Mesenchymal stem cell (in vitro differentiated cells and primary cell): ENCODE measurements around the gene TTR.

Experiments
- DNase-seq: peaks from one replicate; pipeline ENCODE4 v3.0.0-alpha.2; 2013
- H2AFZ ChIP-seq: one replicate; pipeline ENCODE4 v1.6.1; 2013; ENCODE audit warnings: low read depth, mild to moderate bottlenecking, control low read depth, inconsistent platforms, low read length, moderate library complexity
- H2AK5ac ChIP-seq: 2 replicates; pipeline ENCODE4 v1.6.1; 2013; ENCODE audit warnings: low read length, moderate library complexity, mild to moderate bottlenecking, inconsistent platforms; ENCODE audit not compliant: severe bottlenecking
- H2BK120ac ChIP-seq: one replicate; pipeline ENCODE4 v1.6.1; 2013; ENCODE audit warnings: low read depth, mild to moderate bottlenecking, inconsistent platforms, low read length, moderate library complexity
- H2BK12ac ChIP-seq, 2 experiments: one replicate each; pipeline ENCODE4 v1.6.1; 2013; ENCODE audit warnings: inconsistent platforms in 2 of 2, low read length in 2 of 2, mild to moderate bottlenecking in 2 of 2, moderate library complexity in 2 of 2, control low read depth in 1 of 2
- H2BK15ac ChIP-seq: one replicate; pipeline ENCODE4 v1.6.1; 2013; ENCODE audit warnings: mild to moderate bottlenecking, low read depth, inconsistent platforms; ENCODE audit not compliant: poor library complexity, severe bottlenecking
- H2BK5ac ChIP-seq: 2 replicates; pipeline ENCODE4 v1.6.1; 2013; ENCODE audit warnings: low read depth, mild to moderate bottlenecking, low read length, control low read depth, inconsistent platforms; ENCODE audit not compliant: poor library complexity, severe bottlenecking
- H3K14ac ChIP-seq, 2 experiments: one replicate each; pipeline ENCODE4 v1.6.1; 2013; ENCODE audit warnings: inconsistent platforms in 2 of 2, low read length in 2 of 2, control low read depth in 1 of 2, mild to moderate bottlenecking in 1 of 2, moderate library complexity in 1 of 2
- H3K18ac ChIP-seq, 2 experiments: one replicate each; pipeline ENCODE4 v1.6.1; 2013; ENCODE audit warnings: inconsistent platforms in 2 of 2, low read length in 2 of 2, control low read depth in 1 of 2, low read depth in 1 of 2, mild to moderate bottlenecking in 1 of 2
- H3K23ac ChIP-seq, 2 experiments: one replicate each; pipeline ENCODE4 v1.6.1; 2013; ENCODE audit warnings: inconsistent platforms in 2 of 2, low read length in 2 of 2, mild to moderate bottlenecking in 2 of 2, moderate library complexity in 2 of 2, control low read depth in 1 of 2
- H3K27ac ChIP-seq: 2 replicates; pipeline ENCODE4 v1.5.1; 2013; ENCODE audit warnings: mild to moderate bottlenecking, moderate library complexity, low read length, control low read depth, inconsistent platforms; ENCODE audit not compliant: poor library complexity, severe bottlenecking
- H3K27me3 ChIP-seq, 2 experiments: 2 replicates each; pipeline versions ENCODE4 v1.6.1 to v1.7.0; 2013; ENCODE audit warnings: low read length in 2 of 2, mild to moderate bottlenecking in 2 of 2, moderate library complexity in 2 of 2, control low read depth in 1 of 2, inconsistent platforms in 1 of 2; ENCODE audit not compliant: control insufficient read depth in 1 of 2, insufficient read depth in 1 of 2
- H3K36me3 ChIP-seq, 2 experiments: 2 replicates each; pipeline versions ENCODE4 v1.6.1 to v1.7.0; 2013; ENCODE audit warnings: low read length in 2 of 2, control low read depth in 1 of 2, inconsistent platforms in 1 of 2, low read depth in 1 of 2, mild to moderate bottlenecking in 1 of 2; ENCODE audit not compliant: insufficient read depth in 2 of 2, control insufficient read depth in 1 of 2
- H3K4ac ChIP-seq, 2 experiments: one replicate each; pipeline ENCODE4 v1.6.1; 2013; ENCODE audit warnings: inconsistent platforms in 2 of 2, low read length in 2 of 2, mild to moderate bottlenecking in 2 of 2, moderate library complexity in 2 of 2, control low read depth in 1 of 2, low read depth in 1 of 2
- H3K4me1 ChIP-seq: 2 replicates; pipeline ENCODE4 v1.6.1; 2013; ENCODE audit warnings: low read depth, low read length, control low read depth; ENCODE audit not compliant: control insufficient read depth, insufficient read depth
- H3K4me2 ChIP-seq: 2 replicates; pipeline ENCODE4 v1.6.1; 2013; ENCODE audit warnings: low read length, mild to moderate bottlenecking, inconsistent platforms; ENCODE audit not compliant: poor library complexity, severe bottlenecking
- H3K4me3 ChIP-seq, 2 experiments: 2 replicates each; pipeline versions ENCODE4 v1.5.1 to v1.7.0; 2013; ENCODE audit warnings: low read length in 2 of 2, mild to moderate bottlenecking in 2 of 2, control low read depth in 1 of 2, low read depth in 1 of 2; ENCODE audit not compliant: insufficient read depth in 1 of 2
- H3K79me1 ChIP-seq: replicated peaks from 2 replicates; pipeline ENCODE4 v1.6.1; 2013; ENCODE audit warnings: mild to moderate bottlenecking, control low read depth, low read length, inconsistent platforms; ENCODE audit not compliant: poor library complexity, severe bottlenecking
- H3K9ac ChIP-seq: 2 replicates; pipeline ENCODE4 v1.7.0; 2013; ENCODE audit warnings: mild to moderate bottlenecking, low read length, moderate library complexity
- H3K9me3 ChIP-seq: 2 replicates; pipeline ENCODE4 v1.7.0; 2013; ENCODE audit warnings: mild to moderate bottlenecking, low read length; ENCODE audit not compliant: control insufficient read depth
- H4K8ac ChIP-seq: one replicate; pipeline ENCODE4 v1.6.1; 2013; ENCODE audit warnings: inconsistent platforms, mild to moderate bottlenecking, low read length, moderate library complexity
- H4K91ac ChIP-seq: one replicate; pipeline ENCODE4 v1.6.1; 2013; ENCODE audit warnings: mild to moderate bottlenecking, low read length, inconsistent platforms
- WGBS: methylation state at CpG from one replicate; pipeline ENCODE4 v1.1.7; 2013; ENCODE audit warnings: mixed read lengths; 5-methylcytosine and 5-hydroxymethylcytosine counted together

The TTR gene

DNA sequence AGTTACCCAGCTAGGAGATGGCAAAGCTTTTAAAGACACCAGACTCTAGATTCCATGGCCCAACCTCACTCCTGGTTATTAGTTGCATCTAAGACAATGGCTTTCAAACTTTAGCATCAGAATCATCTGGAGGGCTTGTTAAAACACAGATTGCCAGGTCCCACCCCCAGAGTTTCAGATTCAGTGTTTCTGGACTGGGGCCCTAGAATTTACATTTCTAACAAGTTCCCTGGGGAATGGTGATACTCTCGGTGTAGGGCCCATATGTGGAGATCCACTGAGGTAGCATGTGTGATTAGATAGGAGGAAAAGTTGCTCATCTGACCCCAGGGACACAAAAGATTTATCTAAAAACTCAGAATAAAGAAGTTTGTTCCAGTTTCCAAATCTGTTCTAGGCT is 14.5 kb upstream of the TTR start:
- WGBS: 100% methylated on average over 1 of the region's 1 CpG
- H4K8ac ChIP-seq: no peak overlapping the region
- H3K4ac ChIP-seq: no peak overlapping the region
- H3K4me2 ChIP-seq: no peak overlapping the region
- H2BK15ac ChIP-seq: no peak overlapping the region
- no peaks in the 10 kb centered on the region for H3K9me3 ChIP-seq
- H3K9ac ChIP-seq: no peak overlapping the region
- no peak overlapping the region for H2BK120ac ChIP-seq
- no peak overlapping the region for H3K23ac ChIP-seq
- H3K27ac ChIP-seq: no peak overlapping the region
- H3K4me1 ChIP-seq: peaks cover 3% of the 10 kb centered on the region
- H2AK5ac ChIP-seq: no peak overlapping the region
- H3K4me3 ChIP-seq: no peak overlapping the region
- H2BK5ac ChIP-seq: no peak overlapping the region
- no peak overlapping the region for H3K14ac ChIP-seq
- no peaks in the 10 kb centered on the region for H3K79me1 ChIP-seq
- H2BK12ac ChIP-seq: no peak overlapping the region
- H2AFZ ChIP-seq: no peak overlapping the region
- no peaks in the 10 kb centered on the region for H3K36me3 ChIP-seq
- DNase-seq: no peak
- H3K18ac ChIP-seq: no peak overlapping the region
- no peak overlapping the region for H4K91ac ChIP-seq
- no peaks in the 10 kb centered on the region for H3K27me3 ChIP-seq

DNA sequence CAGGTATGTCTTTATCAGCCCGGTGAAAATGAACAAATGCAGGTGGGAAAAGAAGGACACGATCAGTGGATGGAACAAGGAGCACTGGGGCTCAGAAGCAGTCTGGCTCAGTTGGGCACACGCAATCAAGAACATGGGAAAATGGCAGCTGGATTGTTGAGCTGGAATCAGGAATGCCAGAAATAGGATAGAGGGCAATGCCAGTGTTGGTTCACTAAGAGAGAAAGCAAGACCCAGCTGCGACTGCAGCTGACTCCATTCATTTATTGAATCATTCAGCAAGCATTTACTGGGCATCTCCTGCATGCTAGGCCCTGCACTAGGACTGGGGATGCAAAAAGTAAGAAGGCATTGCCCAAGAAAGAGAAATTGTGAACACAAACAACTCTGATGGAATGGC is 13.6 kb upstream of the TTR start:
- no peak overlapping the region for H2BK15ac ChIP-seq
- H2AFZ ChIP-seq: no peak overlapping the region
- no peak overlapping the region for H4K91ac ChIP-seq
- H3K4me1 ChIP-seq: peaks cover 3% of the 10 kb centered on the region
- 95% methylated on average over 3 of the region's 4 CpGs for WGBS
- no peak overlapping the region for H2BK5ac ChIP-seq
- no peaks in the 10 kb centered on the region for H3K27me3 ChIP-seq
- no peak overlapping the region for H3K4ac ChIP-seq
- no peak overlapping the region for H3K27ac ChIP-seq
- no peak overlapping the region for H4K8ac ChIP-seq
- H3K14ac ChIP-seq: no peak overlapping the region
- no peaks in the 10 kb centered on the region for H3K9me3 ChIP-seq
- no peak overlapping the region for H3K23ac ChIP-seq
- no peaks in the 10 kb centered on the region for H3K36me3 ChIP-seq
- no peak overlapping the region for H3K18ac ChIP-seq
- H2AK5ac ChIP-seq: no peak overlapping the region
- no peak overlapping the region for H3K9ac ChIP-seq
- no peaks in the 10 kb centered on the region for H3K79me1 ChIP-seq
- no peak overlapping the region for H3K4me2 ChIP-seq
- no peak overlapping the region for H2BK120ac ChIP-seq
- DNase-seq: no peak
- no peak overlapping the region for H2BK12ac ChIP-seq
- no peak overlapping the region for H3K4me3 ChIP-seq

DNA sequence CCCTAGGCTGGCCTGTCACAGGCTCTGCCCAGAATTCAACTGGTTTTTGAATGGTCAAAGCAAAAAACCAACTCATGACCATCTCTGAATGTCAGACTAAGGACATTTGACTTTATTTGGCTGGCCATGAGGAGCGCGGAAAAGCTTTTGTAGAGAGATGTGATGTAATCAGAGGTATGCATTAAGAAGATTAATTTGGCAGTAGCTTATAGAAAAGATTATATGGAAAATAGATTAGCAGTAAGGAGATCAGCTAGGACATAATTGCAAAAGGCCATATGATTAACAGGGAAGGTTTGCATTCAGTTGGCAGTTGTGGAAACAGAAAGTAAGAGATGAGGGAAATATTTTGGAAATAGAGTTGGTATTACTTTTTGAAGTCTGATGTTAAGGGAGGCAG is 12.3 kb upstream of the TTR start:
- H3K4ac ChIP-seq: no peak overlapping the region
- no peak overlapping the region for H2BK12ac ChIP-seq
- no peaks in the 10 kb centered on the region for H3K36me3 ChIP-seq
- 98% methylated on average over 2 of the region's 2 CpGs for WGBS
- H3K9ac ChIP-seq: no peak overlapping the region
- H2BK15ac ChIP-seq: no peak overlapping the region
- H3K27ac ChIP-seq: no peak overlapping the region
- DNase-seq: no peak
- H2AK5ac ChIP-seq: no peak overlapping the region
- H3K18ac ChIP-seq: no peak overlapping the region
- no peak overlapping the region for H3K23ac ChIP-seq
- no peaks in the 10 kb centered on the region for H3K79me1 ChIP-seq
- no peak overlapping the region for H4K91ac ChIP-seq
- H3K9me3 ChIP-seq: no peaks in the 10 kb centered on the region
- H2BK5ac ChIP-seq: no peak overlapping the region
- H3K4me3 ChIP-seq: no peak overlapping the region
- H3K4me1 ChIP-seq: peaks cover 3% of the 10 kb centered on the region
- H3K14ac ChIP-seq: no peak overlapping the region
- H3K4me2 ChIP-seq: no peak overlapping the region
- no peaks in the 10 kb centered on the region for H3K27me3 ChIP-seq
- H4K8ac ChIP-seq: no peak overlapping the region
- no peak overlapping the region for H2AFZ ChIP-seq
- no peak overlapping the region for H2BK120ac ChIP-seq

DNA sequence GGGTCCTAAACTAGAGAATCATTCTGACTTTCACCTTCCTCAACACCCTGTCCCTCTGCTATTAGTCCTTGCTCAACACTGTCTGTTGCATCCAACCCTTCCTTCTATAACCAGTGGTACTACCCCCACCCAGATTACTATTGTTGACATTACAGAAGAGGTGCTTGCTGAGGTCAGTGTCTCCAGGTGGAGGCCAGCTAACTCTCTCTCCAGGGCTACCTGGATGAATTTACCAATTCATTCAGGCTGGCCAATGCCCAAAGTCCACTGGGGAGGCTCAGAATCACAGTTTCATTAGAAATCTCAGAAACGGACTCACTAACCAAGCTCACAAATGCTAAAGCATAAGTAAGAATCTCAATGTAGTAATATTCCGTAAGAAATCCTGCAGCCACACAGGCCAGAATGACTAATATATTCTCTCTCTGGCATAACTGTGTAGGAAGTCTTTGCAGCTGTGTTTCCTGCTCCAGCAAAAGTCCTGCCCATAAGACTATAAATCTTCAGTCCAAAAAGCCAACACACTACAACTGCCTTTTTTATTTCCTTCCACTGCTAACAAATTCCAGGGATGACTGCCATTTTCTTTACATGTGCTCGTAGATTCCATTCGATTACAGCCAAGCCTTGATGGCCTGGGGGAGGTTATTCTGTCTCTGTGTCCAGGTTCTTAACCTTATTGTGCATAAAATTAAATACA is 10.0 kb upstream of the TTR start:
- H2BK15ac ChIP-seq: no peak overlapping the region
- no peak overlapping the region for H3K4me3 ChIP-seq
- H2BK12ac ChIP-seq: peak overlapping the region in 1 of 2 experiments; percentile 85
- H2BK120ac ChIP-seq: peak overlapping the region; percentile 21
- no peak overlapping the region for H3K18ac ChIP-seq
- H3K36me3 ChIP-seq: no peaks in the 10 kb centered on the region
- H3K9me3 ChIP-seq: no peaks in the 10 kb centered on the region
- H3K27ac ChIP-seq: peak overlapping the region; percentile 83
- H4K91ac ChIP-seq: no peak overlapping the region
- no peak overlapping the region for H3K23ac ChIP-seq
- H3K79me1 ChIP-seq: no peaks in the 10 kb centered on the region
- H3K4me2 ChIP-seq: no peak overlapping the region
- no peak overlapping the region for H3K14ac ChIP-seq
- no peaks in the 10 kb centered on the region for H3K27me3 ChIP-seq
- H2BK5ac ChIP-seq: no peak overlapping the region
- H2AFZ ChIP-seq: peak overlapping the region; percentile 46
- H3K4ac ChIP-seq: no peak overlapping the region
- H3K9ac ChIP-seq: peak overlapping the region; percentile 26
- DNase-seq: peak; percentile 86
- peak overlapping the region; percentile 27 for H2AK5ac ChIP-seq
- peaks cover 3% of the 10 kb centered on the region for H3K4me1 ChIP-seq
- H4K8ac ChIP-seq: peak overlapping the region; percentile 35
- 19% methylated on average over 4 of the region's 4 CpGs for WGBS
